HG03025 (cell line): ENCODE data around the gene GKN1.
"Not testable (repeated sequence)": the region's sequence is repeated elsewhere in the genome, so short reads cannot be mapped to it uniquely, and the experiment has no call there.

Source experiments
- ATAC-seq: cut with Tn5 transposase; IDR thresholded peaks from one replicate; pipeline ENCODE4 v1.9.1; 2021; ENCODE audit warnings: mild to moderate bottlenecking, moderate library complexity; ENCODE audit not compliant: unreplicated experiment, low FRiP score

The GKN1 gene

DNA sequence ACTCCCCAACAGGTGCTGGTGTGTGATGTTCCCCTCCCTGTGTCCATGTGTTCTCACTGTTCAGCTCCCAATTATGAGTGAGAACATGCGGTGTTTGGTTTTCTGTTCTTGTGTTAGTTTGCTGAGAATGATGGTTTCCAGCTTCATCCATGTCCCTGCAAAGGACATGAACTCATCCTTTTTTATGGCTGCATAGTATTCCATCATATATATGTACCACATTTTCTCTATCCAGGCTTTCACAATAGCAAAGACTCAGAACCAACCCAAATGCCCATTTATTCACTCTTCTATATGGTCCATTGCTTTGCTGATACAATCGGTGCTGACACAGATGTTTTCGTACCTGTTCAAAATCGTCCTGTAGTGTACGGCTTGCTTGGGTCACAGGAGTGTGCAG, 19.0 kb upstream of the GKN1 start:
- not testable (repeated sequence) for ATAC-seq

- ATAC-seq = no peak
Measured at GRCh38 chr2:68959001-68959400, 15.4 kb upstream of the GKN1 start.

GRCh38 chr2:68961380-68961779, 13.1 kb upstream of the GKN1 start:
- no peak for ATAC-seq

- no peak for ATAC-seq
Measured at GRCh38 chr2:68964282-68964681, 10.2 kb upstream of the GKN1 start.

GRCh38 chr2:68968221-68968620, 6.2 kb upstream of the GKN1 start:
- ATAC-seq = no peak

DNA sequence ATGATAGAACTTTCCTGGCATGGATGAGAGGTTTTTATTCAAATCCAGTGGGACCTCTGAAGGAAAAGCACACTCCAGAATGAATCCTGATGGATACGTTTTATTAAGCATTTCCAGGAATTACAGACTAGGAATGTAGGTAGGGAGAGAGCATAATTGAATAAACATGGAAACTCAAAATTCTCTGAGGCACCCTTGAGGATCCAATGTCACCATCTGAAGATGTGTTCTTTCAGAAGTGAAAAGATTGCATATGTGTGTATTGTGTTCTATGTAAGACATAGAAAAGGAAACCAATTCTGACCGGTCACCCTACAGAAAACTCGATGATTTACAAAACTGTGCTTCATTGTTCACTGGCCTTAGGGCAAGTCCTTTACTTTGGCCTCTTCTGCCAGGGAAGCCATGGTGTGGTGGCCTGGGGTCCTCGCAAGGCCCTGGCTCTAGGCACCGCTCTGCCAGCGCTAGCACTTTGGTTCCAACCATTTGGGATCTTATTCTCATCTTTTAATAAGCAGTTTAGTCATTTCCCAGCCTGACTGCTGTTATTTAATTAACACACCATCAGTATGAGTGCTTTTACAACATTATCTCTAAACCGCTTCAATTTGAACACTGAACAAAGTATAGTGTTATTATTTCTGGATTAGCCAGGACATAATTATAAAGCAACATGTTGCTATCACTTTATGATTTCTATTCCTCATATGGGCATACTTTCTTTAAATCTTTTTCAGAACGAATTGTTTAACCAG, 4.5 kb upstream of the GKN1 start:
- no peak for ATAC-seq

DNA sequence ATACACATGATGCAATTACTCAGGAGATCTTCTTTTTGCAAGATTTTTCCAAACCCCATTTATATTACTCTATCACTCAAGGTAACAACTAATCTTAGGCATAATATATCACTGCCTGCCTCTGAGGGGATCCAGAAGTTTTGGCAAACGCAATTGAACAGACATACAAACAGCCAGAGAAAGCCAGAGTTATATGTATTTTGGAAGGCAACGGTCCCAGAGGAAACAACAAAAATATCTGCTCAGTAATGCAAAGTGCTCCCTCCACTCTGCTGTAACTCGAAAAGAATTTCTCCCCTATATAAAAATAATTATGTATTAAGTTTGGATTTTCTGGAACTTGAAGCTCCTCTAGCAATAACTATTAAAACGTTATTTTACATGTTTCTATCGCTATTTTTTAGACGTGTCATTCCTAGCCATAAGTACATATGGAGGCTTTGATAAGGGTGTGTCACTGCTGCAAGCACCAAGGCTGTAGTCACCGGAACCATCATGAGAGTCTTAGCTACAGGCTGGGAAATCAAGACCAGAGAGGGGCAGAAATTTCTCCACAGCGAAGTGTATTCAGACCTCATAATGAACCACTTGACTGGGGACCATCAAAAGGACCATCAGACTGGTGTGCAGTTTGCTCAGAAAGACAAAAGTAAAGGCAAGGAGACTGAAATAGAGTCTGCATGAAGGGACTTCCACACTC, 3.7 kb upstream of the GKN1 start:
- ATAC-seq = no peak

GRCh38 chr2:68971591-68972231, 2.7 kb upstream of the GKN1 start:
- no peak for ATAC-seq

DNA sequence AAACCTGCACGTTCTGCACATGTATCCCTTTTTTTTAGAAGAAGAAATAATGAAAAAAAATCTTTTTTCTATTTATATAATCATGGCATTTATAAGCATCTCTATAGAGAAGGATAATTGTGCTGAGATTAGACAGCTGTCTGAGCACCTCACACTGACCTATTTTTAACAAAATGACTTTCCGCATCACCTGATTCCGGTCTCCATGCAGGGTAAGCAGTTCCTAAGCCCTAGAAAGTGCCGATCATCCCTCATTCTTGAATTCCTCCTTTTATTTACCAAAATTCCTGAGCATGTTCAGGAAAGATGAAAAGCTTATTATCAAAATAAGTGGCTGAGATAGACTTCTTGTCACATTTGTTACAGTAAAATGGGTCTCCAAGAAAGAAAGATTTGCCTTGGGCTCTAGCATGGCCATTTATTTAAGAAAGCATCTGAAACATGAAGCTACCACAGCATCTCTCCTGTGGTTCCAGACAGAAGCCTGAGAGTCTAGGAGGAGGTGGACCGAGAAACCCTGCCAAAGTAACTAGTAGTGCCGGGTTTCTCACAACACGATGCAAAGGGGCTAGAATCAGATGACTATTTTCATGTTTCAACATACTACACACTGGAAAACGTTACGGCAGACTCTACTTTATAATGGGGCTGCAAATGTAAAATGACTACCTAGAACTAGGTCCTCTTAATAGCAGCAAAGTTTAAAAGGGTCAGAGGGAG, 670 bp downstream of the GKN1 start:
- ATAC-seq = no peak

GRCh38 chr2:68975844-68976243, 1.4 kb downstream of the GKN1 start:
- no peak for ATAC-seq

GRCh38 chr2:68977453-68977852, 3.0 kb downstream of the GKN1 start:
- ATAC-seq = no peak

DNA sequence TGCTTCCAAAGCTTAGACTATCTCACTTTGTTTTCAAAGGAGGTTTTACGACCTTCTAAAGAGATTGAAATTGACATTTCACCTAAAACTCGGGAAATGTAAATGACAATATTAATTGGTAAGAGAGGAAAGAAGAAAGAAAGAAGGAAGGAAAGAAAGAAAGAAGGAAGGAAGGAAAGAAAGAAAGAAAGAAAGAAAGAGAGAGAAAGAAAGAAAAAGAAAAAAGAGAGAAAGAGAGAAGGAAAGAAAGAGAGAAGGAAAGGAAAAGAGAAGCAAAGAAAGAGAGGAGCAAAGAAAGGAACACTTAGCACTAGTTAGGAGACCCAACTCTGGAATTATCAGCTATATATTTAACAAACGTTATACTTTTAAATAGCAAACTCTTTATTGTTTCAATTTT, 3.7 kb downstream of the GKN1 start:
- ATAC-seq = no peak

- ATAC-seq = no peak
Measured at GRCh38 chr2:68980956-68981355, 6.5 kb downstream of the GKN1 start.

DNA sequence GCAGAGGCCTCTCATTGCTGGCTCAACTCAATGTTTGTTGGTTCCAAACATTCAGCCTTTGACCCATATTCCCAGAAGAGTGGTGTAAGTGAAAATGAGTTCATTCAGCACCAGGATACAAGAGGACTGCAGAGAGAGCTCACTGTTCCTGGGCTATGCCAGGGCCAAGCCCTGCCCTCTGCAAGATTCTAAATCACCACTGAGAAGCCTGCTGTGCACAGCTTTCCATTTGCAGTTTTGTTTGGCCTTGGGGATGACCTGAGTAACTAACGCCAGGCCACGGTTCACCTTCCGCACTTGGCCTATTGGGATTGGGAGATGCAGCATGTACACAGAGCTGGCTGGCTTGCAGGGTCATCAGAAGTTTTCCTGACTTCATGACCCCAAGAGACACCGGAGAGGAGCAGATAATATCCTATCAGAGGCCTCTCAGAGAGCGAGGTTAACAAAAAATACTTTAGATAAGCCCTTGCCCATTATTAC, 12.6 kb downstream of the GKN1 start:
- ATAC-seq = no peak

DNA sequence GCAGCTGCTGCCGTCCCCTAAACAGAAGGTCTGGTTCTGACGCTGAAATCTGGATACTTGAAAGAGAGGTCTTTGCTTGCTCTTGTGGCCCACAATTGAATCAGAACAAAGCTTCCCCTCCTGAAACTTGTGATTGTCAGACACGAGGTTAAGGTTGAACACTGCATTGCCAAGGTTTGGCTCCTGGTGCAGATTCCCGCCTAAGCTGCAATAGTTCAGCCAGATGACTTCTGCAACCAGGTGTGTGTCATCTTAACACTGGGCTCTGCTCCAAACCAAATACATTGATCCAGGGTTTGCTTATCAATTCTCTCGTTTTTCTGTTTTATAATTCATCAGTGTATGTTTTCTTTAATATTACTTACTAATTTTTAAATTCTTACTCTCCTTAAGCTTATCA, 14.6 kb downstream of the GKN1 start:
- ATAC-seq = no peak

DNA sequence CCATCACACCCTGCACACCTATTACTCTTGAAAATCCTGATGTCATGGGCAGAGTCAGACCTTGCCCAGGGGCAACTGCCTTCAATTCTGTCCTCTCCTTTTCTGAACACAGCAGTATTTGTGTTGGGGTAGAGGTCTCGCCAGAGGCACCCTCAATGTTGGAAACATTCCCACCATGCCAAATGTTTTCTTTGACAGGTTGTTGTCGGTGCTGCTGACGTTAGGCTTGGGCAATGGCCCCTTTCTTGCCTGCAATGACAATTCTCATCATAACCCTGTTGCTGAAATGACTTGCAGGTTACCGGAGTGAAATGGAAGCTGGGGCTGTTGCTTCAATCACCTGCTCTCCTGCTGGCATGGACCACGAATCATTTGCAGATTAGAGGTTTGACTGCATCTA, 17.9 kb downstream of the GKN1 start:
- no peak for ATAC-seq

GRCh38 chr2:68992933-68993332, 18.5 kb downstream of the GKN1 start:
- no peak for ATAC-seq

- no peak for ATAC-seq
Measured at GRCh38 chr2:68993660-68994059, 19.2 kb downstream of the GKN1 start.

- ATAC-seq = no peak
Measured at GRCh38 chr2:68994864-68995263, 20.4 kb downstream of the GKN1 start.

DNA sequence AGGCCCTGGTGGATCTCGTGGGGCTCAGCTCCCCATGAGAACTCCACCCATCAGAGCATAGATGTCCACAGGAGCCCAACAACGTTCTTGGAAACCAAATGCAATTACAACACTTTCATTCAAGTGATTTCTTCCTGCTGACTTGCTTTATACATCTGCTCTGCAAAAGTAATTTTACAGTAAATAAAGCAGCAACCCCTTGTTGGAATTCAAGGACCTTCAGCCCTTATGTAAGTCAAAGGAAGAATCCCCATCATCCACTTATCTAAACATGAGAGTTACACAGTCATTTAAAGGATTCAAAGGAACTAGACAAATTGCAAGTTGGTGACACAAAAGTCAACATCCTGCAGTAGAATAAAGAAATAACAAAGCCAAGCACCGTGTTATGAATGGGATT, 21.5 kb downstream of the GKN1 start:
- ATAC-seq = no peak

DNA sequence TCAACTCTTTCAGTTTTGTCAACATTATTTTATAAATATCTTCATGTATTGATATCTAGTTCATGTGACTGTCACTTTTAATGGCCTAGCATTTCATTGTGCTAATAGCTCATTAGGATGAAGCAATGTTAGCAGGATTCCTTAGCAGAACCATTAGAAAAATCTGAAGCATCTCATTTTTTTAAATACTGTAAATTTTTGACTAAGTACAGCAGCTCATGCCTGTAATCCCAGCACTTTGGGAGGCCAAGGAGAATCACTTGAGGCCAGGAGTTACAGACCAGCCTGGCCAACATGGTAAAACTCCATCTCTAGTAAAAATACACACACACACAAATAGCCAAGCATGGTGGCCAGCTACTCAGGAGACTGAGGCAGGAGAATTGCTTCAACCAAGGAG, 23.0 kb downstream of the GKN1 start:
- ATAC-seq = no peak
